GM12892 (cell line): ENCODE data around the gene CDH2.

ENCODE experiments used
- POLR2A ChIP-seq: IDR thresholded peaks from 2 replicates; pipeline ENCODE4 v1.6.1; 2011; ENCODE audit warnings: low read depth, low read length, control low read depth
- POLR2AphosphoS5 ChIP-seq: IDR thresholded peaks from 2 replicates; pipeline ENCODE4 v1.6.1; 2011; ENCODE audit warnings: low read depth, low read length, control low read depth

- TF ChIP-seq POLR2A (no peak), POLR2AphosphoS5 (no peak)
These were observed 113.0 kb downstream of the CDH2 start for GRCh38 chr18:28063926-28064325.
